HG03378 (cell line): Measurements from ENCODE around the gene ING5.

ENCODE experiments used
- ATAC-seq: cut with Tn5 transposase; IDR thresholded peaks from one replicate; pipeline ENCODE4 v1.9.1; 2021; ENCODE audit warnings: mild to moderate bottlenecking, moderate library complexity; ENCODE audit not compliant: unreplicated experiment

ING5 gene

DNA sequence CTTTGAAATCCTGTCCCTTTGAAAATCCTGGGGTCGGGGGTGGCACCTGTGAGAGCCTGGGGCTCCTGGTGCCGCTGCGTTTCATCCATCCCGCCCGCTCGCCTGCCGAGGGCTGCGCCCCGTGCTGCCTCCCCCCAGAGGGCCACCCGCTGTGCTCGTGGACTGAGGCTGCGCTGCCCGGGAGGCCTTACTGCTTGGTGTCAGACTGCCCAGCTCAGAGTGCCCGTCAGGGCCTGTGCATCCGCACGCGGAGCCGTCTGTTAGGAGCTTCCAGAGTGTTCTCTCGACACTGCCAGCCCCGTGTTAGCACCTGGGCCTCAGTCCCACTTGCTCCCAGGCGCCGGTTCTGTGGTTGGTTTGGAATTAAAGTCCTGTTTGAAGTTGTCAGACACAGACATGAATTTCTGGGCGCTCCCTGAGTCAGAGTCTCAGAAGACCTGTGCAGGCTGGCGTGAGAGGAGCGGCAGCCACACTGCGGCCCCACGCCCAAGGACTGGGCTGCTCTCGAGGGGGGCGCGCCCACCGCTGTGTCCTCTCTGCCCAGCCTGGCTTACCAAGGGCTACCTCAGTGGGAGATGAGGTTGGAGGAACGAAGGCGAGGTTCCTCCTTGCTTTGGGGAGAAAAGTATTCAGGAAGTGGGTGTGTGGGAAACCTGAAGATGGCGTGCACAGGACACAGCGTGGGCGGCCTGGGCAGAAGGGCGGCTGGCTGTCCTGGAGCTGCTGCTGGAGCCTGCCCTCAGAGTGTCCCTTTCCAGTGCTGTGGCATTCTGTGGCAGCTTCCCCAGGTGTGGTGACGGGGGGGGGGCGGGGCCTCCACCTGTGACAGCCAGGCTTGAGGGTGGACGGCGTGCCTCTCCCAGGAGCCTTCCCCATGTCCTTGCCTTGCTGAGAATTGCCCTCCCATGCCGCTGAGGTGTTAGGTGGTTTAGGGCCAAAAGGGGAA, 29.3 kb upstream of the ING5 start:
- no peak for ATAC-seq

DNA sequence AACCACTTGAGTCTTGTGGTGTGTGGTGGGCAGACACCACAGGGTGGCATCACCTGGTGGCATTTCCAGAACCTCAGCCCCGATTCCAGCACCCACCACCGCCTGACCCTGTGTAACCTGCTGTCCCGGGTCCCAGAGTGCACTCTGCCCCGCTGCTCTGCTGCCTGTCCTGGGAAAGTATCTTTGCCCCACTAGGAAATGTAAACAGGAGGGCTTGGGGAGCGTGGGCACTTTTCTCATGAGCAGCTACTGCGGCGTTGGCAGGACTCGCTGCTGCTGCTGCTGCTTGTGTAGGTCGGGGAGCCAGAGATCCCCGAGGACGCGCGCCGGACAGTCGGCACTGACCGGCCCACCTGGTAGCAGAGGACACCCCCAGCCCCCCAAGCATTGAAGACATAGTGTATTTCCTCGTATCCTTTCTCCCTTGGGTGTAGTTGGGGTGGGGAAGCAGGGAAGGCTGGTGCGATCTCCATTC, 28.6 kb upstream of the ING5 start:
- no peak for ATAC-seq

DNA sequence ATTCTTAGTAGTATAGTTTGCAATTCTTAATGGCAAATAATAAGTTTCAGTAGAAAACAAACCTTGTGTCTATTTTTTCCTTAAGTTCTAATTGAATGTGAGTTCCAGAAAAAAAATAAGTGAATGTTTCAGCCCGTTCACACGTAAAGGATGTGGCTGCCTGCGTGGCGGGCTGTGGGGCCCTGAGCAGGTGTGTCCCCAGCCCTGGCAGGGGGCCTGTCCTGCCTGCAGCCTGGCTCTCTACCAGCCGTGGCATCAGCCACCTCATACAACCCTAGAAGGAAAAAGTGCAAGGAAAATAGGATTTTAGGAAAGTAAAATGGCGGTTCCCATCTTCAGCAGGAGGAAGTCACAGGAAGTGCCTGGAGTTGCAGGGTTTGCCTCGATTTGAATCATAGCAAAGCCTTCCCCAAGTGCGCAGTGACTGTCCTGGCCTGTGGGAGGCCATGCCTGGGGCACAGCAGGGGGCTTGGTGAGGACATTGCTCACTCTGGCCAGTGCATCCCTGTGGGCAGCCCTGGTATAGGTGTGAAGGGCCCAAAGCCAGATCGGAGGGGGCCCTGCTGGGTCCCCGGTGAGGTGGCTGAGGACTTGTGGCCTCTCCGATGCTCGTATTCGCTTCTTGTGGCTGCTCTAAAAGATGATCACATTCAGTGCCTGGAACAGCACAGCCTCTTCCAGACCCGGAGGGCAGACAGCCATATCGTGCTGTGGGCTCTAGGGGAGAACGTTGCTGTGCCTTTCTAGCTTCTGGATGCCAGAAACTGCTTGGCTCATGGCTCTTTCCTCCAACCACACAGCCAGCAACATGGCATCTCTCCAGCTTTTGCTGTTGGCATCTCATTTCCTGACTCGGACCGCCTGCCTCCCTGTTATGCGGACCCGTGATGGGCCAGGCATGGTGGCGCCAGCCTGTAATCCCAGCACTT, 27.8 kb upstream of the ING5 start:
- no peak for ATAC-seq

DNA sequence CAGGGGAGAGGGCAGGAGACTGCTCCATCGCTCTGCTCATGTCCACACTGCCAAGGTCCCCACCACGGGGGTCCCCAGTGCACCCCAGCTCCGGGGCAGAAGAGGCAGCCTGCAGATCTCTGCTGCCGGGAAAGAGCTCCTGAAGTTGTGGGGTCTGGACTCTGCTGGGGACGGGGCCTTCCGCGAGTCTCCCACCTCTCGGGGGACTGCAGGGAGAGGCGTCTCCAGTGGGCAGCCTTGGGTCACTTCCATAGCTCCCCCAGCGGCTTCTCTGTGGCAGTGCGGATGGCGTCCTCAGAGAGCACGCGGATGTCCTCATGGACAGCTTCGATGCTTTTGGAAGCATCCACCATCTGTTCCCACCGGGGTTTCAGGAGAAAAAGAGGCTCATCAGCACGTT, 26.0 kb upstream of the ING5 start:
- no peak for ATAC-seq

DNA sequence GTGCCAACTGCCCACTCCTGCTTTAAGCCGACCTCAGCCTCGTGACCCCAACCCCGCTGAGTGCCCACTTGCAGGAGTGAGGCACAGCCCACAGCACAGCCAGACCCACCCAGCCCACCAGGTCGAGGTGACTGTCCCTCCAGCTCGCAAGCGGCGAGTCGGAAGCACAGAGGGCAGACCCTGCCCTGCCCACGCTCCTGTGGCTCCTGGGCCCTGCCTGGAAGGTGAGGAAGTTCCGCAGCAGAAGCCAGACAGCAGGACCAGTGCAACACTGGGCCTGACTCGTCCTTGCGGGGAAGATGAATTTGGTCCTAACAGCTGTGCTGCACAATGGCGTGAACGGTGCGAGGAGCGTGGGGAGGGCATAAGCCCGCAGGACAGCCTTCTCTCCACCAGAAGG, 25.2 kb upstream of the ING5 start:
- ATAC-seq, result no peak

DNA sequence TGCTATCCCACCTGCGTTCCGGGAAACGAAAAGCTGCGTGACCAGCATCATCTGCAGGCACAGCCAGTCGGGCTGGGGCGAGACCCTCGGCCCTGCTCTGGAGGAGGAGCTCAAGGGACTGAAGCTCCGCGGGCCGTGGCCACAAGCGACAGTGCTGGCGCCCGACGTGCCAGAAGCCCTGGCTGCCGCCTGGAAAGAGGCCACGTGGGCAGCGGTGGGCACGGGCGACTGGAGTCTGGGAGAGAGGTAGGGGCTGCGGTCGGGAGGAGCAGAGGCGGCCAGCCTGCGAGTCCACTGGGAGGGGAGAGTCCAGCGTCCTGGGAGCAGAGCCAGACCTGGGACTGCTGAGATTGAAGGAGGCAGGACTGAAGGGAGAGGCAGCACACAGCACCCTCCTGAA, 24.4 kb upstream of the ING5 start:
- ATAC-seq, result no peak

DNA sequence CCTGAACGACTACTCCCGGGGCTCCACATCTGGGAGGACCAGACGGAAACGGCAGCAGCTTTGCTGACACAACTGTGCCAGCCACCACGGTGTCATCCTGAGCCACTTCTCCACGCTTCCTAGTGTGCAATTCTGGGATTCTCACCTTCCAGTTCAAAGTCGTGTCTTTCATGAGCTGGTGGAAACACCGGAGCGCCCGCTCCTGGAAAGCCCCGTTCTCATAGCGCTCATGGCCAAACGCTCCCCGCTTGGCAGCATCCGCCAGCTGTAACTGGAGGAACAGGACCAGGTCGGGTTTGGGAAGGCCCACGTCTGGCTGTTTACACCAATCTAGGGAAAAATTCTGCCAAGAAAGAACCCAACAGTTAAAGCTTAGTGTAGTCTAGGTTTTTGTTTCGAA, 23.5 kb upstream of the ING5 start:
- no peak for ATAC-seq

DNA sequence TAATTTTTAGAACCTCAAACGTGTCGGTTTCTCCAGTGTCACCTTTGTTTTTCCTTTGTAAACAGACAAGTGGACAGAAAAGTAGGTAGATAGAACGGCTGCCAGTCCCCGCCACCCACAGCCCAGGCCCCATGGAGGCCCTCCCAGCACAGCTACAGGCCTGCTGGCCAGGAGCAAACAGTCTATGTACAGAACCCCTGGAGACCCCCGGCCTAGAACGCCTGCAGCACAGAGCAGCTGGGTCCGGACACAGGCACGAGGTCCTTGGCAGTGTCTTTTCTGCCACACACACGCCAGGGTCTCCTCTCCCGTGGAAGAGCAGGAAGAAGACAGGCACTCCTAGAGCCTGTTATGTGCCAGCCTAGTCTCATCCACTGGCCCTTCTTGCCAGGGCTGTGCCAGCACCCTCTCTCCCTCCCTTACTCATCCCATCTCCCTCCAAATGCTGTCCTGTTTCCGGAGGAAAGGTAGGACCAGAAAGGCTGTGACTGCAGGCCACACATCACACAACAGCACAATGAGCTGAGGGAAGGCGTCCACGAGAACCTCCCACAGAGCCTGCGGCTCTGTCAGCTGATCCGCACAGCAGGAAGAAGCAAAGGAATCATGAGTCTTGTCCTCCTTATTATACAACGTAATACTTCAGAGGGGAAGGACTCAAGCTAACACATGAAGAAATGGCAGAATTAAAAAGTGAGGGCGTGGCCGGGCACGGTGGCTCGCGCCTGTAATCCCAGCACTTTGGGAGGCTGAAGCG, 22.9 kb upstream of the ING5 start:
- ATAC-seq, result no peak

DNA sequence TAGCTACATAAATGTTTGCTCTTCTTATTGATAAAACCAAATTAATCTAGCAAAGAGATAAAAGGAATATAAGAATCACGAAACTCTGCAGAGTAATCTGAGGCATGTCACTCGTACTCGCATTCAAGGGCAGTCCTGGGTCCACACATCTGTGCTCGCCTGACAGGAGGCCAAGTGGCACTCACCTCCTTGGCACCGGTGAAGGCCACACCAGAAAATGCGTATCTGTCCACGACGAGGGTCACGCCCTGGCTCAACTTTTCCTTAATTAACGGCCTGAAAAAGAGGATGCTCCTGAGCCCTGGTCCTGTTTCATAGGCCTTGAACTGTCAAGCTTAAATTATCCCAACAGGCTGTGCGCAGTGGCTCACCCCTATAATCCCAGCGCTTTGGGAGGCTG, 21.8 kb upstream of the ING5 start:
- no peak for ATAC-seq

DNA sequence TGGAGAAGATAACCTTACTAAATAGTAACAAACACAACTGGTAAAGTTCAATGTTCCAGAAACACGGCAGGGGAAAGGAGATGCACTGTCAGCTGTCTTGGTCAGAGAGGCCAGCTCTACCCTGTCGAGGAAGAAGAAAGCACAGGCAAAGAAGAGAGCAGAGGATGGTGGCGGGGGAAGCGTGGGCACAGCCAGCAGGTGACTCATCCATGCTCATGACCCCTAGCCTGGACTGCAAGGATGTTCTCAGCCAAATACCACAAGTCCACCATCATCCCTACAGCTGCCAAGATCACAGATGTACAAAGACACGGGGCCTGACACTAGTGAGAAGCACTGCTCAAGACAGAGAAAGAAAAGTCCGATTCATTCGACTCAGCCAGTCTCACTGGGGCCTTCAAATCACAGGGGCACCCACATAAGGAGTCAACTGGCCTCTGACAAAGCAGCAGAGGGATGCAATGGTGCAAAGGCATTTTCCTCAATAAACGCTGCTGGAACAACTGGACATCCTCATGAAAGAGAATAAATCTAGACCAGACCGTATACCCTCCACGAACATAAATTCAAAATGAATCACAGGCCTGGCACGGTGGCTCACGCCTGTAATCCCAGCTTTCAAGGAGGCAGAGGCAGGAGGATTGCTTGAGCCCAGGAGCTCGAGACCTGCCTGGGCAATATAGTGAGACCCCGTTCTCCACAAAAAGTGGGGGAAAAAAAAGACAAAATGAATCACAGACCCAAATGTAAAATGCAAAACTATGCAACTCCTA, 20.8 kb upstream of the ING5 start:
- no peak for ATAC-seq

DNA sequence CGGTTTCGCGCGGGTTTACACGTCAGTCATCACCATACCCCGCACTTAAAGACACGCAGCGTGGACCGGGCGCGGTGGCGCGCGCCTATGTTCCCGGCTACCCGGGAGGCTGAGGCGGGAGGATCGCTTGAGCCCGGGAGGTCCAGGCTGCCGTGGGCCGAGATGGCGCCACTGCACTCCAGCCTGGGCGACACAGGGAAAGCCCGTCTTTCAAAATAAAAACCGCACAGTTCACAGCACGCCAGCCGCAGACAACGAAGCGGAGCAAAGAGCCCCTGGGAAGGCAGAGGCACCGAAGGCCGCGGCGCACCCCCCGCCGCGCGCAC, 15.6 kb upstream of the ING5 start:
- no peak for ATAC-seq

DNA sequence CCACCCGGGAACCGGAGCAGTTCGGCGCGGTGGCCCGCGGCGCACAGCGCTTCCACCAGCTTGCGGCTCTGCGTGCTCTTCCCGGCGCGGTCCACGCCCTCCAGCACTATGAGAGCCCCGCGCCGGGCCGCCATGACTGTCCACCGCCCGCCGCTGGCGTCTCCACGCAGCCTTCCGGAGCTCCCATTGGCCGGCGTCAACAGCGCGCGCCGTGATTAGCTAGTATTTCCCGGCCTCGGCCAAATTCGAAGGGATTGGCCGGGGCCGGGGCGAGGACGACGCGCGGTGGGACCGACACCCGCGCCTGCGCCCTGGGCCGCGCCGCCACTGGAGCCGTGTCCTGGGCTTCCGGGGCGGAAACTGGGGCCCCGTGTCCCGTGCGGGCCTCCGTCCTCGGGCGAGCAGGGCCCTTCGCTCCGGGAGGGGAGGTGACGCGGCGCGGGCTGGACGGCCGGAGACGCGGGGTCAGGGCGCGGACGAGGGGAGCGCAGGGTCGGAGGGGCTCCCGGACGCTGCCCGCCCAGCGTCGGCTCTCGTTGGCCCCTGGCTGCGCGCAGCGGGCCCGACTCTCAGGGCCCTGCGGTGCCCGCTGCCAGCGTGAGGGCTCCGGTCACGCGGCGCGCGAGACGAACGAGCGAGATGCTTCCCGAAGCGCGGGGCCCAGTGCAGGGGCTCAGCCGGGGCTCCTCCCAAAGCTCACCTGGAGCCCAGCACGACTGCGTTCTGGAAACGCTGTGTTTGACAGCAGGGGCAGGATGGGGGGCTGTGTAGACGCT, 15.0 kb upstream of the ING5 start, which contains the start of gene DTYMK:
Gene DTYMK, minus strand, starts transcription at position 166 of the 776 bp plus-strand sequence. Its CDS starts 32 bp downstream, at position 134.
- ATAC-seq, result peak; percentile 85

DNA sequence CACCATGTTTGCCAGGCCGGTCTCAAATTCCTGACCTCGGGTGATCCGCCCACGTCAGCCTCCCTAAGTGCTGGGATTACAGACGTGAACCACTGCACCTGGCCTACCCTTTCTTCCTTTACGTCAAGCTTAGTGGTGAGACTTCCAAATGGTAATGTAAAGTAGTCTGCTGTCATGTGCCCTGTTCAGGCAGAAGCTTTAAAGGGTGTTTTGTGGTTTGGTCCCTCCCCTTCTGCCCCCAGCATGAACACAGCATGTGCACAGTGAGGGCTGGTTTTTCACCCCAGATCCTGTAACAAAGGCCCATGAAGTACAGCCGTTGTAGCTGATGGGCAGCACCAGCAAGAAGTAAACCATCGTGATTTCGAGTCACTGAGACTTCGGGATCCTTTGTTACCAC, 12.5 kb upstream of the ING5 start:
- ATAC-seq, result no peak

DNA sequence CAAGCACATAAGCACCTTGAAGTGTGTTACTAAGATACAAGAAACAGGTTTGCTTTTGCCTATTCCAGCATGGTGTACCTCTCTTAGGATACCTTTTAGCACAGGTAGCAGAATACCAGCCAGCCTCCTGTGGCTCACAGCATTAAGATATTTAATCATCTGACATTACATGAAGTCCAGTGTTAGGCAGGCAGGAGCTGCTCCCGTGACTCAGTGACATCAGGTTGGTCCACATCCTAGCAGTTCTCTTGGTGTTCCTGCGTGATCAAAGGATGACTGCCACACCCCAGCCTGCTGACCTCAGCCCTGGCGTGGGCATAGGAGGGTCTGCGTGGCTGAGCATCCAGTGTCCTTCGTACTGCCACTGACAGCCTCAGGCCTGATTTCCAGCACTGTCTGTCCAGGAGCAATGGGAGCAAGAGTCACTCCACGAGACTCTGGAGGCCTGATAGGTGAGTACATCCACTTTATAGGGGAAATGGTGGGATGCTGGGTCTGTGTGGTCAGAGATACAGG, 11.6 kb upstream of the ING5 start:
- no peak for ATAC-seq

DNA sequence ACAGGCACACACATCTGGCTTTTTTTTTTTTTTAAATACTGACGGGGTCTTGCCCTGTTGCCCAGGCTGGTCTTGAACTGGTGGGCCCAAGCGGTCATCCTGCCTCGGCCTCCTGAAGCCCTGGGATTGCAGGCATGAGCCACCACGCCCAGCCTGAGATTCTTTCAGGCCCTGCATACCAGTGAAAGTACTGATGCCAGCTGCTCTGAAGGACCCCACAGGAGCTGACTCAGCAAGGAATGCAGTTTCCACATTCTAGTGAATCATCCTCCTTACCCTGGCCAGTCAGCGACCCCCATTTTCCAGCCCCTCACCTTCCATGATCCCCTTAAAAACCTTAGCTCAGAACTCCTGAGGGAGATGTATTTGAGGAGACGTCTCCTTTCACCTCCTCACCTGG, 9.4 kb upstream of the ING5 start:
- ATAC-seq, result no peak

DNA sequence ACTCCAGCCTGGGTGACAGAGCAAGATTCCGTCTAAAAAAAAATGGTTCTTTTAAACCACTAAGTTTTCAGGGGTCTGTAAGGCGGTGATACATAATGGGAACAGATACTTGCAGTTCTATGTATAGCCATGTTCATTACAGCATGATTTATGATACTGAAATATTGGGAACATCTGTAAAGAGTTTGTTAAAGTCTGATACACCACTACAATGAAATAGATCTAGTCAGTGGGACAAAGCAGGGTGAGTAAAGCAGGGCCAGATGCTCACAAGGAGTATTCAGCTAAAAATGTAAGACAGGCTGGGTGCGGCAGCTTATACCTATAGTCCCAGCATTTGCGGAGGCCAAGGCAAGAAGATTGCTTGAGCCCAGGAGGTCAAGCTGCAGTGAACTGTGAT, 6.2 kb upstream of the ING5 start:
- ATAC-seq, result no peak

DNA sequence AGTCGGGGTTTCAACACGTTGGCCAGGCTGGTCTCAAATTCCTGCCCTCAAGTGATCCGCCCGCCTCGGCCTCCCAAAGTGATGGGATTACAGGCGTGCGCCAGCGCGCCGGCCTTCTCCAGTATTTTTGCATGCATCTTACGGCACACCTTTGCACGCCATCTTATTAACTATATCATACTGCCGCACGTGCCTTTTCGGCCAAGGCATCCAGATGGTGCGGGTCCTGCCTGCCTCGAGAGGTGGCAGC, 765 bp upstream of the ING5 start:
- no peak for ATAC-seq

DNA sequence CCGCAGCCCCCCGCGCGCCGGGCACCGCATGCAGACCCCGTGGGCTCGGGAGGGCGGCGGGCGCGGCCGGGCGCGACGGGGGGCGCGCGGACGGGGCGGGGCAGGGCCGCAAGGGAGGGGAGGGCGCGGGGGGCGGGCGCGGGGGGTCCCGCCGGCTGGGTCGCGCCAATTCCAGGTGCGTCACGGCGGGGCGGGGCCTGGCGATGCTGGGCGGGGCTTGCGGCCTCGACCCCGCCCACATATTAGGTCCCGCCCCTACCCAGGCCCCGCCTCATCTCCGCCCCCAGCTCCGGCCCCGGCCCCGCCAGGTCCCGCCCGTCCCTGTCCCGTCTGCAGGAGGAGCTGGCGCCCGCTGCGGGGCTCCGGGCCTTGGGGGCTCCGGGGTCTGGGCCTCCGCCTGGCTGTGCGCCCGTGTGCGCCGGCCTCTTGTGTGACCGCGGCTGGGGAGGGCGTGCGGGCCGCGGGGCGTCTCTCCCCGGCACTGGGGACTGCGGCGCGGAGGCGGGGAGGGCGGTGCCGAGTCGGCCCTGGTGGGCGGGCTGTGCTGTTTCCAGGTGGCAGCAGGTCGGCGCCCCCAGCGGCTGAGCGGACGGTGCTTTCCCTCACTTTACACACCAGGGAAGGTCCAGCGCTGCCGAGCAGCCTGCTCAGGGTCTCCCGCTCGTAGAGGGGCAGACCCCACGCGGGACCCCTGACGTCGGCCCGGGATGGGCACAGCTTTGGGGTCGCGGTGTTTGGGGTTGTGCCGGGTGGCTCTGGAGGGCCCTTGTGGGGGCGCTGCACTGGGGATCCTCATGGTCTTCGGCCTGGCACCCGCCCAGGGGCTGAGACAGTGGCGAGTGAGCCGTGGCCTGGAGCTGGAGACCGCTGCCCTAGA, 554 bp downstream of the ING5 start:
- peak; percentile 79 for ATAC-seq
